ENCODE results near the gene CSTF1. TPM values are rescaled to one million over a fixed set of nuclear protein-coding genes. Genes with fewer than 3 reads are reported as not detected.
"Not testable (repeated sequence)": the region's sequence is repeated elsewhere in the genome, so short reads cannot be mapped to it uniquely, and the experiment has no call there.

CSTF1 gene
- total and polyA plus RNA-seq, 2 of the 4 experiments (the other 2 are of a cell fraction): 48.8 to 105 TPM

DNA sequence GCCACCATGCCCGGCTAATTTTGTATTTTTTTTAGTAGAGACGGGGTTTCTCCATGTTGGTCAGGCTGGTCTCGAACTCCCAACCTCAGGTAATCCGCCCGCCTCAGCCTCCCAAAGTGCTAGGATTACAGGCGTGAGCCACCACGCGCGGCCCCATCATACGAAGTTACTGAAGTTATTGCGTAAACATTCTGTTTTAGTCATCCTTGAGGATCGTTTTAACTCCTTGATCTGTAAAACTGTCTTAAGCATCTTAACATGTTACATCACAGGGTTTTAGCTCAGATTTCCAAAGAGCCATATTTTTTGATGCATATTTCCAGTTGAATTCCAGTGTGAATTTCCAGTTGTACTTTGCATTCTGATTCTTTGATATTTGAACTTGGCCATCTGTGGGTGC is 12.9 kb downstream of the CSTF1 start:
- H3K36me3 ChIP-seq (ENCODE audit: control insufficient read depth, insufficient read depth, low read length): peaks cover 37% of the 10 kb centered on the region
- POLR2A ChIA-PET (ENCODE audit: unreplicated experiment); in situ Hi-C loops (cut with MboI; ENCODE audit: low sequenced_read_pairs); dilution Hi-C loops (cut with HindIII; ENCODE audit: low sequenced_read_pairs, unreplicated experiment); H3K23ac ChIP-seq (ENCODE audit: low read depth, low read length); H2BK120ac ChIP-seq (ENCODE audit: low read depth, low read length); H4K91ac ChIP-seq (ENCODE audit: insufficient read depth, low read depth, low read length); H3K4me3 ChIP-seq (ENCODE audit: insufficient read depth, low read depth, low read length); H3K56ac ChIP-seq (ENCODE audit: extremely low read depth, insufficient read depth, low read length); H2BK20ac ChIP-seq (ENCODE audit: low read depth, low read length); H2AK9ac ChIP-seq (replicated peaks; ENCODE audit: low read depth, low read length, poor library complexity); H3K9me1 ChIP-seq (ENCODE audit: insufficient read depth, low read length); H3K27me3 ChIP-seq (ENCODE audit: control insufficient read depth, insufficient read depth, low read length); ATAC-seq (ENCODE audit: low read depth); BruUV-seq (replicated peaks); H4K20me1 ChIP-seq (ENCODE audit: insufficient read depth, low read length); H3K27ac ChIP-seq (ENCODE audit: insufficient read depth, low read length); H3K4me1 ChIP-seq (ENCODE audit: control insufficient read depth, insufficient read depth, low read length); H3K14ac ChIP-seq (replicated peaks; ENCODE audit: low read depth, low read length); H3K9ac ChIP-seq (ENCODE audit: low read depth, low read length); H2BK15ac ChIP-seq (ENCODE audit: low read depth, low read length); H2AK5ac ChIP-seq (ENCODE audit: low read depth, low read length); intact Hi-C loops (cut with micrococcal nuclease); H3K9me3 ChIP-seq (ENCODE audit: control insufficient read depth, insufficient read depth, low read length); H2AFZ ChIP-seq (replicated peaks; ENCODE audit: low read length, poor library complexity): not testable (repeated sequence)
- CTCF ChIA-PET: interaction anchor here (1.4 kb wide), 1 partner anchor 9 kb away, joined by 7 read pairs; no protein-coding TSS in a partner anchor
- H3K79me1 ChIP-seq (ENCODE audit: low read depth in 1 of 2, low read length in 2 of 2): peaks cover 17 to 48% of the 10 kb centered on the region in 2 experiments
- H3K4me2 ChIP-seq (ENCODE audit: low read depth, low read length): 0 out of 2 replicates have a peak overlapping the region, but pooled peaks have one; percentile 25
- 80% methylated on average over 1 of the region's 12 CpGs; no CpG with 5 or more reads in 1 of the 2 experiments for WGBS, 2 experiments (ENCODE audit: extremely low coverage in 2 of 2, insufficient read length in 1 of 2)
- peak overlapping the region; percentile 87 for H2BK5ac ChIP-seq (ENCODE audit: low read depth, low read length, poor library complexity, severe bottlenecking)
- TF ChIP-seq CEBPB (IDR thresholded peaks at IDR 0.05; ENCODE audit: low read depth, low read length): peak; percentile 79
- 0 out of 2 replicates have a peak overlapping the region, but pooled peaks have one; percentile 17 for H3K4ac ChIP-seq (ENCODE audit: low read depth, low read length)
- DNase-seq: peak; percentile 40
- H4K8ac ChIP-seq (ENCODE audit: low read depth in 2 of 2, low read length in 2 of 2): 0 out of 4 replicates have a peak overlapping the region, but pooled peaks of 1 of the 2 experiments have one; percentile 34
- H4K5ac ChIP-seq (ENCODE audit: low read depth, low read length): peak overlapping the region; percentile 54
- peak overlapping the region; percentile 64; the same call in 1 of the 2 replicates for H3K18ac ChIP-seq (ENCODE audit: low read depth, low read length)
